CD4-positive, alpha-beta T cell treated with Interleukin-21 for 1 hour (primary cell): ENCODE data around the gene GTF2A1.

Experiments
- DNase-seq: peaks from one replicate; pipeline ENCODE4 v3.0.0-alpha.2; 2020

The GTF2A1 gene

DNA sequence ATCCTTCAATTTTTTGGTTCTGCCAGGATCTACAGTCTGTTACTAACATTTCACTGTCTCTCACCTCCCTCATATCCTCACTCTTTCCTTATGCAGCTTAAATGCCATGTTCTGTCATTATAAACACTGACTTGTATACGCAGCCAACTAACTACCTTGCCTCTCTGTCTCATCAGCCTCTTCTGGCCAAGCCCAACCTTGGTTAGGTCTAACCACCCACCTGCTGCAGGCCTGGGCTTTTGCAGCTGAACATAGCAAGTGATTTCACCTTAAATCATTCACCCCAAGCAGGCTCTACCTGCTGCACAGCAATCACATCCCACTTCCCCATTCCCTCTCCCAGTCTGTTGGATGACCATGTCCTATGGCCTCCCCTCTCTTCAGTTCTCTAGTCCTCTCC lies 91.5 kb downstream of the GTF2A1 start:
- DNase-seq, result no peak

DNA sequence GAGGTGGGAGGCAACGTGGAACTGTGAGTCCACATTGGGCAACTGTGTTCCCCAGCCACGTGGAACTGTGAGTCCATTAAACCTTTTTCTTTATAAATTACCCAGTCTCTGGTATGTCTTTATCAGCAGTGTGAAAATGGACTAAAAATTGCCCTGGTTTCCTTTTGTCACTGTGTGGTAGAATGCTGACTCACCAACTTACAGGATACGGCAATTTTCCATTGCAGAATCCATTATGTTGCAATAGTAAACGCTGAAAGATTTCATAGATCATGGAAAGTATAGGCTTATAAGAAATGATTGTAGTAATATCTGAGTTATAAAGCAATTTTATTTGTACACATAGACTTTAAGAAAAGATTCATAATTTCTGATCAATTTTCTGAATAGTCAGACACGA lies 93.0 kb downstream of the GTF2A1 start:
- DNase-seq, result no peak

GRCh38 chr14:81125536-81125935 lies 95.2 kb downstream of the GTF2A1 start:
- DNase-seq, result no peak
